HG02870 (cell line): ENCODE results near the gene PSMD13.
"Not testable (repeated sequence)": the region's sequence is repeated elsewhere in the genome, so short reads cannot be mapped to it uniquely, and the experiment has no call there.

Experiments
- ATAC-seq: cut with Tn5 transposase; IDR thresholded peaks from one replicate; pipeline ENCODE4 v1.9.1; 2021; ENCODE audit warnings: mild to moderate bottlenecking, moderate library complexity; ENCODE audit not compliant: unreplicated experiment

The PSMD13 gene

DNA sequence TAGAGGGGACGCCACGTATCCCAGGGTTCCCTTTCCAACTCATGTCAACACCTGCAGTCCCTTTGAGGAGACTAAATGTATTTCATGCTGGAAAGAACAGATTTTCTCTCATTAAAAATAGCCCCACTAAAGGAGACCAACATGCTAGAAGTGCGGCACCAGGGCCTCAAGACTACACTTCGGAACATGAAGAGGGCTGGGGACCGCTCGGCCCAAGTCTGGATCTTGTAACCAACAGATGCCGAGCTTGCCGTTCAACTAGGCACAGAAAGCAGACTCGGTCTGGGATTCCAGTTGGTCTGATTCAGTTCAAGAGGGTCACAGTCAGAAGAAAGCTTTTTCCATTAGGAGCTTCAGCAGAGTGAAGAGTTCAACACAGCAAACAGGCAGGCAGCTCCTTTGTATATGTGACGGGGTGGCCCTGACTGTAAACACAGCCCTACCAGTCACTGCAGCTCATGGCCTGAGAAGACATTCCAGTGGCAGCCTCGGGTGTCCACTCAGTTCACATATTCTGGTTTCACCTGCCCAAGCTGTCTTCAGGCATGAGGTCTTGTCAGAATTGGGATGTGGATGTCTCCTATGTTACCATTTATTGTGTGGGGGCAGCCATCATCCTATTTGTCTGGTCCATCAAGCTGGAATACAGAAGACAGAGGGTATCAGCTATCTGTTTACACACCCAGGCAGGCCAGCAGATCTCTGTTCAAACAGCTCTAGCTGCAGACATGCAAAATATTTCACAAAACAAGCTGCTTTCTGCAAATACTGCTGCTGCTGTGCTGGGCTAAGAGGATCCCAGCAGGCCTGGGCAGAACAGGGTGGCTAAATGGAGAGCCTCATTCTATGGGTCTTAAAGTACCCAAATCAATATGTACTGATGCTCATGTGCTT is 20.4 kb upstream of the PSMD13 start:
- no peak for ATAC-seq

DNA sequence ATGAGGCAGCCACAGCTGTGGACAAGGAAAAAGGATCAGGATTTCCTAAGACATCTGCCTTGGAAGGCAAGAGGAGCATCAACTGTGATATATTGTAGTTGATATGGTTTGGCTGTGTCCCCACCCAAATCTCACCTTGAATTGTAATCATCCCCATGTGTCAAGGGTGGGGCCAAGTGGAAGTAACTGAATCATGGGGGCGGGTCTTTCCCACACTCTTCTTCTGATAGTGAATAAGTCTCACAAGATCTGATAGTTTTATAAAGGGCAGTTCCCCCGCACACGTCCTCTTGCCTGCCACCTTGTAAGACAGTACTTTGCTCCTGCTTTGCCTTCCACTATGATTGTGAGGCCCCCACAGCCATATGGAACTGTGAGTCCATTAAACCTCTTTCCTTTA is 19.1 kb upstream of the PSMD13 start:
- ATAC-seq = no peak

DNA sequence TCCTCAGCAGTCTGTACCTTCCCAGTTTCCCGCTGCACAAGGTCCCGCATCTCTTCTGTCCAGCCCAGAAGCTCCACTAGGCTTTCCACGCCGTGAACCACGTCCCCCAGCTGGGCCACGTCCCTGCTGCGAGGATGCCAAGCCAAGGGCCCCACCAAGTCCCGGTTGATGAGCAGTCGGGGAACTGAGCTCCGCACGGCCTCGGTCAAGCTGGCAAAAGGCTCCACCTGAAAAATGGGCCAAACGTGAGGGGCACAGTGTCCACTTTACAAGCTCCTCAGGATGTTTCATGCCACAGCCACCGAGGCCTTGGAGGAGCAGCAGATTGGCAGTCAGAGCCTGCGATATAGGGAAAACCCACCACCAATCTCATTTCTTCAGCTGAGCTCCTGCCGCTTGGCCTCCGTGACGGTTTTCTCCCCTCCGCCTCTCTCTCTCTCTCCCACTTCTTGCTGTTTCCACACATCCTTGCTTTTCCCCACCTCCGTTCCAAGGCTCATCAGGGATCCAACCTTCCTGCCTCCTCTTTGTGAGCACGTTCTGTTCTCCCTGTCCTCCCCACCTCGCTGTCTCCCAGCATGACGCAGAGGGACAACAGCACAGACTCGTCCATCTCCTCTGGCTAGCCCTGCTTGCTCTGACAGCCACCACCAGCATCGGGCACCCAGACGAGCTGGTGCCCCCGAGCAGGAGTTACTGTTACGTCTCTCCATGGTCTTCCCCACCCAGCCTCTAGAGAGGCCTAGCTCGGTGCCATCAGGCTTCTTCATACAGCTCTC is 17.8 kb upstream of the PSMD13 start:
- no peak for ATAC-seq

DNA sequence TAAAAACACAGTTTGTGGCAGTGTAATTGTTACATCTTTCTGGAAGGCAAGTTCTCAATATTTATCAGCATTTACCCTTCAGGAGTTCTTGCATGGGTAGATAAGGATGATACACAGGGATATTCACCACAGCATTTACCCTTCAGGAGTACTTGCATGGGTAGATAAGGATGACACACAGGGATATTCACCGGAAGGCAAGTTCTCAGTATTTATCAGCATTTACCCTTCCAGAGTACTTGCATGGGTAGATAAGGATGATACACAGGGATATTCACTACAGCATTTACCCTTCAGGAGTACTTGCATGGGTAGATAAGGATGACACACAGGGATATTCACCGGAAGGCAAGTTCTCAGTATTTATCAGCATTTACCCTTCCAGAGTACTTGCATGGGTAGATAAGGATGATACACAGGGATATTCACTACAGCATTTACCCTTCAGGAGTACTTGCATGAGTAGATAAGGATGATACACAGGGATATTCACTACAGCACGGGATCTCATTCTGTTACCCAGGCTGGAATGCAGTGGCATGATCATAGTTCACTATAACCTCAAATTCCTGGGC is 16.0 kb upstream of the PSMD13 start:
- not testable (repeated sequence) for ATAC-seq

DNA sequence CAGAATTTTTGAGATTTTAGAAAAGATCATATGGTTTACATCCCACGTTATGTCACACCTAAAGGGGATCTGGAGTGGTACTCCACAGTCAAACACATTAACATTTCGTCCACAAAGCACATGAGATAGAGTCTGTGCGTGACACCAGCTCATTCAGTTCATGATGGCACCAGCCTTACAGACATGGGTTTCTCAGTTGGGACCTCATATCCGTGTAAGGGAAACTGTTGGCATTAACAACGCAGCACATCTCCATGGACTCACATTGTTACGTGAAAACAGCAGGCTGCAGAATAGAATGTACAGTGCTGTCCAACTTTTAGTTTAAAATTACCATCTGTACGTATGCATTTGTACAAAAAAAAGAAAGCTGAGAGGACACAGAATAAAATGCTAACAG is 15.2 kb upstream of the PSMD13 start:
- no peak for ATAC-seq

DNA sequence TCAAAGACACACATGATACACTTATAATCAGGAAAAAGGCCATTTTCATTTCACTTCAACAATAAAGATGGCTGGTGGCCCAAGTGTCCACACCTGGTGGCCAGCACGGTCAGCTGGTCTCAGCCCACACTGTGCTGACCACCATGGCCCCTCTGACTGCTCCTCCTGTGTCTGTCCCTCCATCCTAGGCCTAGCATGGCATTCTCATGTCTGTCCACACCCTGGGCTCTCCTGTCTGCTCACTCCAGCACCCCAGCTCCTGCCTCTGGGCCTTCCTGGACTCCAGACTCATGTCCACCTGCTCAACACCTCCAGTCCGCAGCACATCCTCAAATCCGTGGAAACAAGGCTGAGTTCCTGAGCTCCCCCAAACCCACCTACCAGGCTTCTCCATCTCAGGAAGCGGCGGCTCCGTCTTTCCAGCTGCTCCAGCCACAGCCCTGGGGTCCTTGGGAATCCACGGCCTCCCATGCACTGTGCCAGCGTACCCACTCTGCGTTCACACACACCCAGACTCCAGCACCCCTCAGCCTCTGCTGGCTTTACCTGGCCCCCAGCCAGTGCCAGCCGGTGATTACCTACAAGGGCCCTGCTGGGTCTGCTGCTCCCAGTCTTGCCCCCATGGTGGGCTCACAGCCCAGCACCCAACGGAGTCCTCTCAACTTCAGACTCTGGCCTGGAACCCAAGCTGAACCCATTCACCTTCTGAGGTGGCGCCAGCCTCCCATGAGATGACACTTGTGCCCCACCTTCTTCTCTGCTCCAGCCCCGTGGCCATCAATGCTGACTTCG is 14.6 kb upstream of the PSMD13 start:
- ATAC-seq = no peak

DNA sequence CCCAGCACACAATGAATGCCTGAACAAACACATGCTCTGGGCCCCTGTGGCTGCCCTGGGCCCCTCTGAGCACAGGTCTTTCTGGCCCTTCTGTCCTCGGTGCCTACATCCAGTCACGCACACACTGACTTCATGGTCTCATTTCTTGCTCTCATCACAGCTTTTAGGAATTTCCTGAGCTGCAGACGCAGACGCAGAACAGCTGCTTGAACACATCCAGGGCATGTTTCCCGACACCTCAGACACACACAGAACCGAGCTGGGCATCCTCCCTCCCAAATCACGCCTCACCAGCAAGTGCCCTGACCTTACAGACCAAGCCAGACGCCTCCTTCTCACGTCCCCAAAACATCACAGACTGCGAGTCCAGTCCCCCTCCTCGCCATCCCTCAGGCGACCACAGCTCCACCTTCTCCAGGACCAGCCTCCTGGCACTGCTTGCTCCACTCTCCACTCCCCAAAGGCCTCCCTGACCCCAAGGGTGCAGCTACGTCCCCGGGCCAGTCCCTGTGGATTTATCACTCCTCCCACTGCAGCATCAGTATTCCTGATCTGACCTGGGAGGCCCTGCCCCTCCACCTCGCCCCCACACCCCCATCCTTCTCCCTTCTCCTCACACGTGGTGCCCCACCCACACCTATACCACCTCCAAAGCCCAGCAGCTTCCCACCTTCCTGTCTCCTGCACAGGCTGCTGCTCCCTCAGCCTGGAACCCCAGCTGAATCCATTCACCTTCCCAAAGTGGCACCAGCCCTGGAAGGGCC is 13.6 kb upstream of the PSMD13 start:
- no peak for ATAC-seq

DNA sequence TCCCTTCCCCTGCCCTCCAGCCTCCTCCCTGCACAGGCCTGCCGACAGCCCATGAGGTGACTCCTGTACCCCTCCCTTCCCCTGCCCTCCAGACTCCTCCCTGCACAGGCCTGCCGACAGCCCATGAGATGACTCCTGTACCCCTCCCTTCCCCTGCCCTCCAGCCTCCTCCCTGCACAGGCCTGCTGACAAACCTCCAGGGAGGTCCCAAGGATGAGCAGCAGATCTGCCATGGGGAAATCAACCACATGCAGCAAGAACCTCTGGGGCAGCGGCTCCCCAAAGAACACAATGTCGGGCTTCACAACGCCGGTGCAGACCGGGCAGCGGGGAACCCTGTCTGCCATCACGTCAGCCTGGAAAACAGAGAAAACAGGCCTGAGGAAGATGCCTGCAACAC is 12.9 kb upstream of the PSMD13 start:
- ATAC-seq = no peak

DNA sequence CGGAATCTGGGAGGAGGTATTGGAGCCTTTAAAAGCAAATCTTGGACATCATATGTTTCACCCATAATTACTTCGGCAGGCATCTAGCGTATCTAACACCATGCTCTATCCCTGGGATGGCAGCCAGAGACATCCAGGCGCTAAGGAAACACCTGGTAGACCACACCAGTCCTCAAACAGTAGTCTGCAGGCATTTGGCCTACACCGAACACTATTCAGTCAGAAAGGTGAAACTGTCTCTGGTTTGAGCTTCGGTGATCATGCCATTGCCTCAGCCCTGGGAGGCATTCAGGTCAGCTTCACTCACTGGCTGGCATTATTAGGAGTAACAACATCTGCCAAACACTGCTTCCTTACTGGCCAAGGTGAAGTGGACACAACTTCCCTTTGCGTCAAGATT is 12.4 kb upstream of the PSMD13 start:
- no peak for ATAC-seq

DNA sequence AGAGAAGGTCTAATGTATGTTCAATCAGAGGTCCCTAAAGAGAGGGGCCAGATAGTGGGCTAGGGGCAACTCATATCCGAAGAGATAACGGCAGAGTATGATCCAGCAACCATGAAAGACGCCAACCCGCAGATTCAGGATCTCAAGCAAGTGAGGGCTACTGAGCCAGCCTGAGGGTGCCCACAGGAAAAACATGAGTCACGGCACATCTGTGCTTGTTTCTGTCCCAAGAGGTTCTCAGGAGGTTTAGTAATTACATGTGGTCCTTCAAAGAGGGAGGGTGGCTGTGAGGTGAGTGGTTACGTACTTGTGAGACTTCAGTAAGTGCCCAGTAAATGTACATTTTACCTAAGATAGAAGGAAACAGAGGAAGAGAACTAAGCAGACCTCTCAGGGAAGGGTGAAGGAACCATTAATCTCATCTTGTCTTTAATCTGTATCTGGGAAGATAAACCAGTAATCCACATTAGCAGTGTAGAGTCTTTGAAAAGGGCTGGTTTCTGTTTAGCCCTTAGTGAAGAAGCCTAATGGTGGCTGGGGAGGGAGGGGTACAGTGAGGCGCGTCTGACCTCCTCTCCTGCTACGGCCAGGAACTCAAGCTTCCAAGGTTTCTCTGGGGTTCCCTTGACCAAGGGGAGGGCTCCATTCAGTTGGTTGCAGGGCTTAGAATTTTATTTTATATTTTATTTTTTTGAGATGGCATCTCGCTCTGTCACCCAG is 10.9 kb upstream of the PSMD13 start:
- ATAC-seq = no peak

DNA sequence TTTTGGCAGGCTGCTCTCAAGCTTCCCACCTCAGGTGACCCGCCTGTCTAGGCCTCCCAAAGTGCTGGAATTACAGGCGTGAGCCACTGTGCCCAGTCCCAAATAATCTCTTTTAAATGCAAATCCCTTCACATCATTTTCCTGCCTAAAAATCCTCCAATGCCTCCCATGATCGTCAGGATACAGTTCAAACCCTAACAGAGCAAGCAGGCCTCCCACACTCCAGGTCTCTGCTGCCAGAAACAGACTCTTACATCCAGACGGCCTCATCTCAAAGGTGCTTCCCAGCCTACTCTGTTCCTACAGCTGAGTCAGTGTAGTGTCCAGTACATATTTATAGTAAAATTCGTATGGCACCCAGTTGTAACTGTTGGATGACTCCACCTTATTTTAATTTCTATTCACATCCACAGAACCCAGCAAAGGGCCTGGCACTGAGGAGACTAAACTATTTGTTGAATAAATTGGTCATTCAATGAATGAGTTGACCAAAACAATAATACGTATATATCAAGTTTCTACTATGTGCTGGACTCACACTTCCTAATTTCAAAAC is 8.9 kb upstream of the PSMD13 start:
- no peak for ATAC-seq

DNA sequence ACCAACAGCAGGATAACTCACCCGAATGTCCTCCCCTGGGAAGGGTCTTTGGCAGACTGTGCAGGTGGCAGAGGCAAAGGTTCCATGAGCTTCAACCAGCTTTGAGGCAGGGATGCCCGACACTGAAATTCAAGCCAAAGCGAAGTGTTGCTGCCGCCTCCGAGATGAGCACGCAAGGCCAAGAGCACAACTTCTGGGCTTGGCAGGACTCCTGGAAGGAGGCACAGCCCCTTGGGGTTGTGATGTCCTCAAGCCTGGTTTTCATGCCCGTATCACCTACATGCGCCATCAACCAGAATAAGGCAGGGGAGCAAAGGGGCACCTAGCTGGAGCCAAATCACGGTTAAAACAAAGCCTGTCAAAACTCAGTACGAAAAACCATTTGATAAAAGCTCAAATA is 6.3 kb upstream of the PSMD13 start:
- no peak for ATAC-seq

DNA sequence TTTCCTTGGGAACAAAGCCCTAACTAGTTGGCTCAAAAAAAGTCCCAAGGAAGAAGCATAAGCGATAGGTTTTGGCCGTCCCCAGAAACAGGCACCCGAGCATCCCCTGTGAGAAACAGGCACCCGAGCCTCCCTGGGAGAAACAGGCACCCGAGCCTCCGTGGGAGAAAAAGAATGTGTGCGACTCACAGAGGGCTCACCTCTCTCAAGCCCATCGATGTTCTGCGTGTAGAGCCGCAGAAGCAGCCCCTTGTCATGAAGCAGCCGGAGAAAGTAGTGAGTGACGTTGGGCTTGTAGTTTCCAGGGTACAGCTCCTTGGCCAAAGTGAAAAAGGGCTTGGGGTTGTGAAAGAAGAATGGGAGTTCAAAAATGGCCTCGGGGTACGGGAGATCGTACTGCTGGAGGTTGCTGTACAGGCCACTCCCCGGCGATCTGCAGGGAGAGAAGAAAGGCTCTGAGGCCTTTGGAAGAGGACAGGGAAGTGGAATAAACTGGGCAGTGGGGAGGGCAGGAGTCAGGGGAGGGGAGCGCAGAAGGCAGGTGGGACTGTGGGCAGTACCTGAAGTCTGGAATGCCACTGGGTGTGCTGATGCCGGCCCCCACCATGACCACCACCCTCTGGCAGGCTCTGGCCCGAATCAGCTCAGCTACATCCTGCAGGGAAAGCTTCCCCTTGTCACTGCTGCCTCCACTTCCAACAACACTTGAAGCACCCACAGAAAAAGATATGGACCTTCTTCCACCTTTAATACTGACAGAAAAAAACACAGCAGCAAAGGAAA is 3.8 kb upstream of the PSMD13 start:
- no peak for ATAC-seq

DNA sequence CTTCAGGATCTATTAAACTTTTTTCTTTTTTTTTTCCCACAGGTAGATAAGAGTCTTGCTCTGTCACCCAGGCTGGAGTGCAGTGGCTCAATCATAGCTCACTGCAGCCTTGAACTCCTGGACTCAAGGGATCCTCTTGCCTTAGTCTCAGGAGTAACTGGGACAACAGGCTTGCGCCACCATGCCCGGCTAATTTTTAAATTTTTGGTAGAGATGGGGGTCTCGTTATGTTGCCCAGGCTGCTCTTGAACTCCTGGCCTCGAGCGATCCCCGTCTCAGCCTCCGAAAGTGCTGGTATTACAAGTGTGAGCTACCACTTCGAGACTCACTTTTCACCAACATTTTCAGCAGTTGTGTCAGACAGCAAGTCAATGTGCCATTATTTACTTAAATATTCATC is 1.6 kb upstream of the PSMD13 start:
- ATAC-seq = no peak

DNA sequence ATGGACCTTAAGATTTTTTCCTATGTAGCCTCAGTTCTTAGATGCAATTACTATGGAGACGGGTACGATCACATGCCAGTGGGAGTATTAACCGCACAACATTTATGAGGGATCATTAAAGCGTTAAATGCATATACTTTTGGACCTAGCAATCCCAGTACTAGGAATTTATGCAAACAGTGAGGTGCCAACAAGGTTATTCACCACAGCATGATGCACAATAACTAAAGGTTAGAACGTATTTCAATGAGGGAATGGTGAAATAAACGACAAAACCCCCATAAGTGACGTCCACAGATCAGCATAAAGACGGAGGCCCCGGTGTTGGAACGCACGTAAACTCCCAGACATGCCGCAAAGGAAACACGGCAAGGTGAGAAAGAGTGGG is 1.2 kb upstream of the PSMD13 start:
- ATAC-seq = no peak

DNA sequence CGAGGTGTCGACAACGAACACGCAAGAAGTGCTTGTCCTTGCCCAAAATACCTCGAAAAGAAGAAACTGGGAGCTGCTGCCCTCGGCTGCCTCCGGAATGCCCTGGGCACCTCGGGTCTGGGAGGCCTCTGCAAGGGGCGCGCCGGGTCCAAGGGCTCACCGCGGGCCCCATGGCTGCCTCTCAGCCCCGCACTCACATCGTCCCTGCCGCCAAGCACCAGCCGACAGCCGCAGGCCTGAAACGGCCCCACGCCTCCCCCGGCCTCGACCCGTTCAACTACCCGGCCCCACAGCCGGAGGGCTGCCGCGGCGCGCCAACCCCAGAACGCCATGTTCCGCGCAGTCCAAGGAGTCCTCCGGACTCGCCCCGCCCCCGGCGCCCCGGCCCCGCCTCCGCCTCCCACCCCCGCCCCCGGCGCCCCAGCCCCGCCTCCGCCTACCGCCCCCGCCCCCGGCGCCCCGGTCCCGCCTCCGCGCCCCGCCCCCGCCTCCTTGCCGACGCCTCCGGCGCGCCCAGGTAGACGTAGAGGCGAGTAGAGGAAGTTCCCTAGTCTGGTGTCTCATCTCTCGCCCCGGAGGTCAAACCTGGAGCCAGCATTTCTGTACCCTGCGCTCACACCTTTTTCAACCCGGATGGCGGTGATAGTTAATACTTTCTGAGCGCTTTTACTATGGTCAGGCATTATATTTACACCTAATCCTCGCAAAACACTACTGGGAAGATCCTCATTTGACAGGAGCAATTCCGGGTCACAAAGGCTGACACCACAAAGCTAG is 591 bp upstream of the PSMD13 start, which contains the start of gene SIRT3:
TSS of gene SIRT3 (minus strand) at position 346 of the 777 bp plus-strand sequence. CDS start at position 332, 14 bp downstream.
- ATAC-seq = peak; percentile 77

DNA sequence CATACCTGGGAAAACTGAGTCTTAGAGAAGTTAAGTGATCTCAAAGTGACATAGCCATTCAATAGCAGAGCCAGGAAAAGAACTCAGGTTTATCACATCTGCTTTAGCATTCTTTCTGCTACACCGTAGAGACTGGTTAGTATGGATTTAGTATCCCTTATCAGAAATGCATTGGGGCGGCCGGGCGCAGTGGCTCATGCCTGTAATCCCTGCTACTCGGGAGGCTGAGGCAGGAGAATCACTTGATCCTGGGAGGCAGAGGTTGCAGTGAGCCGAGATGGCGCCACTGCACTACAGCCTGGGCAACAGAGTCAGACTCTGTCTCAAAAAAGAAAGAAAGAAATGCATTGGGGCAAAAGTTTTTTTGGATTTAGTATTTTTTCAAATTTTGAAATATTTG is 1.6 kb downstream of the PSMD13 start:
- not testable (repeated sequence) for ATAC-seq

DNA sequence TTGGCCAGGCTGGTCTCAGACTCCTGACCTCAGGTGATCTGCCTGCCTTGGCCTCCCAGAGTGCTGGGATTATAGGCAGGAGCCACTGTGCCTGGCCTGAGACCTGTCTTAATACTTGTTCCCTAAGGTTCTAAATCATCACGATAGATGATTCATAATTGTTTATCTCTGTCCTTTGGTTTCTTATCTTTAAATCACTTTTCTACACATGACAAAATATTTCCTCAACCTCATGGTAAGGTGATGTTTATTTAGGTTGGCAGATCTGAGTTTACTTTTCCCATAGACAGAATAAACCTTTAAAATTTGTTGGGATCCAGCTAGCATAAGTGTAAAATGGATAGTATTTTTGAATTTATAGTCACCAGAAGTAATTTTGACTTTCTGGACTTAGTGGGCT is 3.5 kb downstream of the PSMD13 start:
- ATAC-seq = no peak
